Measurements from ENCODE around the gene PRRT1. TPM values are rescaled to one million over a fixed set of nuclear protein-coding genes. Genes with fewer than 3 reads are reported as not detected.

The PRRT1 gene
- total RNA-seq, 1 donor from 2014 or later, result 1.4 TPM

DNA sequence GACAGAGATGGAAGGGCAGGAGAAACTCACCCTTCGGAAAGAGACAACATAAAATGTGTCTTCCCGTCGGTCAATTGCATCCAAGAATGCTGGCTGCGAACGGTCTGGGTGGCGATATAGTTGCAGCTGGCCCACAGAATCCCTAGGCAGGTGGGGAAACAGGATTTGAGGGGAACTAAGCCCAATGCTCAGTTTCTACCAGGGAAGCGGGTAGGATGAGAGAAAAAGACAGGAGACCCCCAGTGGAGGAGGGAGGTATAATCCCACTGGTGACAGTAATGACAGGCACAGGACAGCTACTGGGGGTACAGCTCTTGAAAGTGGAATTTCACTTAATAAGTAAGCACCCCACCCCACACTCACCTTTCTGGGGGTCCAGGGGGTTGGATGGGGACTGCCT, 35.1 kb downstream of the PRRT1 start:
- peaks cover 46 to 59% of the 10 kb centered on the region in 2 donors for H3K36me3 ChIP-seq
- intact Hi-C loops (cut with DNase I), result loop anchor here (5.0 kb wide), 1 partner anchor 126 kb away; no protein-coding TSS in a partner anchor

DNA sequence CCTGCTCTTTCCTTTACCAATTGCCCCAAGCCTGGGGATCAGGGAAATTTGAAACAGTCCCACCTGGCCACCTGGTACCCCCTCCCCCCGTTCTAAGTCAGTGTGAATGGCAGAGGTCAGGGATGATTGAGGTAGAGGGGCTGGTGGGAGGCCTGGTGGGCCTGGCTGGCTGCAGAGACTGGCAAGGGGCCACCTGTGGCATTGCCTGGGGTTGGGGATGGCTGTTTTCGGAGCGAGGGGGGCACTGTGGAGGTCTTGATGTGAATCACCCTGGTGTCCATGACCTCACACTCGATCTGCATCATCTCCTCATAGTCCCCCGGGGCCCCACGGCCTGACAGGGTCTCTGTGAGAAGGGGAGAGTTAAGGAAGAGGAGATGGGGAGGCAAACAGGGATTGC, 36.1 kb downstream of the PRRT1 start:
- TF ChIP-seq, protein P1, sequence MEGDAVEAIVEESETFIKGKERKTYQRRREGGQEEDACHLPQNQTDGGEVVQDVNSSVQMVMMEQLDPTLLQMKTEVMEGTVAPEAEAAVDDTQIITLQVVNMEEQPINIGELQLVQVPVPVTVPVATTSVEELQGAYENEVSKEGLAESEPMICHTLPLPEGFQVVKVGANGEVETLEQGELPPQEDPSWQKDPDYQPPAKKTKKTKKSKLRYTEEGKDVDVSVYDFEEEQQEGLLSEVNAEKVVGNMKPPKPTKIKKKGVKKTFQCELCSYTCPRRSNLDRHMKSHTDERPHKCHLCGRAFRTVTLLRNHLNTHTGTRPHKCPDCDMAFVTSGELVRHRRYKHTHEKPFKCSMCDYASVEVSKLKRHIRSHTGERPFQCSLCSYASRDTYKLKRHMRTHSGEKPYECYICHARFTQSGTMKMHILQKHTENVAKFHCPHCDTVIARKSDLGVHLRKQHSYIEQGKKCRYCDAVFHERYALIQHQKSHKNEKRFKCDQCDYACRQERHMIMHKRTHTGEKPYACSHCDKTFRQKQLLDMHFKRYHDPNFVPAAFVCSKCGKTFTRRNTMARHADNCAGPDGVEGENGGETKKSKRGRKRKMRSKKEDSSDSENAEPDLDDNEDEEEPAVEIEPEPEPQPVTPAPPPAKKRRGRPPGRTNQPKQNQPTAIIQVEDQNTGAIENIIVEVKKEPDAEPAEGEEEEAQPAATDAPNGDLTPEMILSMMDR (IDR thresholded peaks at IDR 0.05), result no peak
- Histone ChIP-seq H3K4me3 (no peak overlapping the region), H3K27me3 (no peaks in the 10 kb centered on the region), H3K36me3 (peaks cover 35 to 48% of the 10 kb centered on the region in 2 donors), H3K4me1 (peaks cover 0 to 24% of the 10 kb centered on the region in 2 donors), H3K9me3 (no peaks in the 10 kb centered on the region), H3K27ac (no peak overlapping the region)
- intact Hi-C loops (cut with DNase I), result loop anchor here (2.0 to 5.0 kb wide), 2 partner anchors 67 to 127 kb away; no protein-coding TSS in a partner anchor
- DNase-seq (ENCODE audit: low spot score in 2 of 2), result no peak

More for the DNA sequence above, 35.1 kb downstream of the PRRT1 start:
- Histone ChIP-seq H3K27ac (no peak overlapping the region), H3K27me3 (no peaks in the 10 kb centered on the region), H3K4me1 (peaks cover 0 to 22% of the 10 kb centered on the region in 2 donors), H3K4me3 (no peak overlapping the region), H3K9me3 (no peaks in the 10 kb centered on the region)
- no peak for DNase-seq (ENCODE audit: low spot score in 2 of 2)
- TF ChIP-seq, protein P1 (IDR thresholded peaks at IDR 0.05), result peak in 2 of 3 experiments; percentile 25 to 26

DNA sequence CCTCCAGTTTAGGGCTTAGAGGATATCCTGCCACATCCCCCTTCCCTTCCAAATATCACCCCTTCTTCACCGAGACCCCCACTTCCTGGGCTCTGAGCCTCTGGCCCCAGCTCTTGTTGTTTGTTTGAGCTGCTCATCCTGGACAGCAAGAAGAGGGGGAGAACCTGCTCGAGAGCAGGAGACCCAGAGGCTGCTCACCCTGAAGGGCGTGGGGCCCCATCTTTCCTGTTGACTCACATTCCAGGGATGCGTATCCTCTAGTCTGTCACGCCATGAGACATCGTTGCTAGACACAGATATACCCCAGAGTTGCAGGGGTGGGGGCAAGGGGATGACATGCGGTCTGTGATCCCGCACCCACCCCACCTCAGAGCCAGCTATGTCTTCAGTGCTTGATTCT, 36.9 kb downstream of the PRRT1 start:
- no peak for DNase-seq (ENCODE audit: low spot score in 2 of 2)
- peak overlapping the region; percentile 68 to 81 for H3K27ac ChIP-seq
- no peaks in the 10 kb centered on the region for H3K9me3 ChIP-seq
- H3K4me1 ChIP-seq, result peaks cover 0 to 33% of the 10 kb centered on the region in 2 donors
- H3K36me3 ChIP-seq, result peaks cover 27 to 40% of the 10 kb centered on the region in 2 donors
- H3K4me3 ChIP-seq, result no peak overlapping the region
- TF ChIP-seq, protein P1 (IDR thresholded peaks at IDR 0.05), result no peak
- intact Hi-C loops (cut with DNase I), result loop anchor here (1.0 to 5.0 kb wide), 3 partner anchors 27 to 128 kb away; no protein-coding TSS in a partner anchor
- no peaks in the 10 kb centered on the region for H3K27me3 ChIP-seq

DNA sequence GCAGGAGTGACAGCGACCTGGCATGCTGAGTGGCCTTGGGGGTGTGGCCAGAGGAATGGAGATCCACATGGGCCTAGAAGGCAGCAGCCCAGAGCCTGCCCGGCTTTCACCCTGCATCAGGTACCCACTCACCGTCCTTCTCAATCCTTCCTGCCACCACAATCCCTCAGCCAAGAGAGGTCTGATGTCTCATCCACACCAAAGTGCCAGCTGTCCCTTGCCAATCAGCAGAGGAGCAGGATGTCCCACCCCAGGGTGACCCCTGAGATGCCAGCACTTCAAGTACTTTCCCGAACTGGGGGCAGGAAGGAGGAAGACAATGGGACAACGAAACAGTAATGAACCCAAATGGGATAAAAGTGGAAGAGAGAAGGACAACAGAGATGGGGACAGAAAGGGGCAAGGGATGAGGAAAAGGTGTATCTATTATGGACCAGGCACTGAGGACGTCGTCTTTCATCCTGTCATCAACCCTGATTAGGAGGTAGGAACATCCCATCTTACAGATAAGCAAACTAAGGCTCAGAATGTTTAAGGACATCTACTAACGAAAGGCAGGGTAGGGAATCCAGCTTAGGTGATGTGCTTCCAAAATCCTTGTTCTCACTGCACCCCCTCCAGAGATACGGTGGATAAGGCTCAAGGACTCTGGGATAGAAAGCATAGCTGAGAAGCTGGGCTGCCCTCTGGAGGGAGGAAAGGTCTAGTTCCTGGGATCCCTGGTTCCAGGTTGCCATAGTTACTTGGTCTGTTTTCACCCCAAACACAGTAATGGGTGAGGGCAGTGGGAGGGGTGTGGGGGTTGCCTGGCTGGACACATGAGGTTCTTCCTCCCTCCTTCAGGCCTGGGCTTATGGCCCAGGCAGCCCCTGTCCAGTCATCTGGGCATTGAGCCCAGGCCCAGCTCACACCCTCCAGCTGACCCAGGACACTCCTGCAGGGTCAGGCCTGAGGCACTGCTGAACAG, 38.1 kb downstream of the PRRT1 start:
- peak; percentile 78 to 96 for DNase-seq (ENCODE audit: low spot score in 2 of 2)
- TF ChIP-seq, protein P1 (IDR thresholded peaks at IDR 0.05), result peak; percentile 50 to 69 (median 60)
- H3K36me3 ChIP-seq, result peaks cover 24 to 34% of the 10 kb centered on the region in 2 donors
- no peak overlapping the region for H3K4me3 ChIP-seq
- peaks cover 3 to 34% of the 10 kb centered on the region in 2 donors for H3K4me1 ChIP-seq
- intact Hi-C loops (cut with DNase I), result loop anchor here (1.0 to 2.0 kb wide), 2 partner anchors 26 to 65 kb away; no protein-coding TSS in a partner anchor
- H3K27ac ChIP-seq, result peak overlapping the region; percentile 68 to 81
- no peaks in the 10 kb centered on the region for H3K27me3 ChIP-seq
- H3K9me3 ChIP-seq, result no peaks in the 10 kb centered on the region

DNA sequence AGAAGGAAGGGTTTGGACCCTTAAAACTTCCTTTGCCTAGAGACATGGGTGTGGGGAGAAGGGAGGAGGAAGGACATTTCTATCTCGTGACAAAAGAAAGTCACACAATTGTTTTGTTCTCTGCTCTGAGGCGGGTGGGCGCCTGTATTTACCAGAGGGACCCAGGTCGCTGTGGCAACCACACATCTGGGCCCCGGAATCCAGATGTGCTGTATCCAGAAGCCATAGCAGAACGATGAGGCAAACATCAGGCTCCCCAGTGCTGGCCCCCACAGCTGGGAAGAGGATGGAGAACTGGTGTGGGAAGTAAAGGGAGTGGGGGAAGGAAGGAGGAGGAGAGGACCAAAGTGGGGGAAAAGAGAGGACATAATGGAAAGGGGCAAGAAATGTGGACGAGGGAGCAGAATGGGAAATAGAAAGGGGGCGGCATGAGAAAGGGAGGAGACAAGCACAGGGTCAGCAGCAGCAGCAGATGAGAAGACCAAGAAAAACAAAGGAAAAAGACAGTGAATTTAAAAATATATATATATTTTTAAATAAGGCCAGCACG, 39.2 kb downstream of the PRRT1 start:
- Histone ChIP-seq H3K27ac (peak overlapping the region; percentile 68 to 81), H3K4me1 (peaks cover 7 to 44% of the 10 kb centered on the region in 2 donors), H3K36me3 (peaks cover 12 to 22% of the 10 kb centered on the region in 2 donors), H3K4me3 (no peak overlapping the region), H3K27me3 (no peaks in the 10 kb centered on the region), H3K9me3 (no peaks in the 10 kb centered on the region)
- TF ChIP-seq, protein P1 (IDR thresholded peaks at IDR 0.05), result no peak
- DNase-seq (ENCODE audit: low spot score in 2 of 2), result no peak
- intact Hi-C loops (cut with DNase I), result no loop called here
